Thyroid gland (tissue), 4 donors: ENCODE data around the gene TAF13.

Experiments used
- POLR2A ChIP-seq, 2 donors: fragments of 450-650 bp; IDR thresholded peaks; one replicate each; pipeline ENCODE4 v1.6.1; 2017; ENCODE audit warnings: antibody characterized with exemption in 2 of 2, mild to moderate bottlenecking in 2 of 2, moderate library complexity in 1 of 2
- TF ChIP-seq, protein P1 (sequence below), 6 experiments: fragments of 200-600 bp in 3 of 6; fragments of 450-650 bp in 3 of 6; sonication (generic) in 3 of 6; IDR thresholded peaks; one replicate each; pipeline ENCODE4 v1.5.1; 2016 to 2019; ENCODE audit warnings: antibody characterized with exemption in 6 of 6, mild to moderate bottlenecking in 2 of 6, inconsistent platforms in 1 of 6, moderate library complexity in 1 of 6

GRCh38 chr1:109041621-109042468, 34.0 kb downstream of the TAF13 start, which contains the start of gene WDR47:
- TF ChIP-seq, protein P1, sequence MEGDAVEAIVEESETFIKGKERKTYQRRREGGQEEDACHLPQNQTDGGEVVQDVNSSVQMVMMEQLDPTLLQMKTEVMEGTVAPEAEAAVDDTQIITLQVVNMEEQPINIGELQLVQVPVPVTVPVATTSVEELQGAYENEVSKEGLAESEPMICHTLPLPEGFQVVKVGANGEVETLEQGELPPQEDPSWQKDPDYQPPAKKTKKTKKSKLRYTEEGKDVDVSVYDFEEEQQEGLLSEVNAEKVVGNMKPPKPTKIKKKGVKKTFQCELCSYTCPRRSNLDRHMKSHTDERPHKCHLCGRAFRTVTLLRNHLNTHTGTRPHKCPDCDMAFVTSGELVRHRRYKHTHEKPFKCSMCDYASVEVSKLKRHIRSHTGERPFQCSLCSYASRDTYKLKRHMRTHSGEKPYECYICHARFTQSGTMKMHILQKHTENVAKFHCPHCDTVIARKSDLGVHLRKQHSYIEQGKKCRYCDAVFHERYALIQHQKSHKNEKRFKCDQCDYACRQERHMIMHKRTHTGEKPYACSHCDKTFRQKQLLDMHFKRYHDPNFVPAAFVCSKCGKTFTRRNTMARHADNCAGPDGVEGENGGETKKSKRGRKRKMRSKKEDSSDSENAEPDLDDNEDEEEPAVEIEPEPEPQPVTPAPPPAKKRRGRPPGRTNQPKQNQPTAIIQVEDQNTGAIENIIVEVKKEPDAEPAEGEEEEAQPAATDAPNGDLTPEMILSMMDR (IDR thresholded peaks at IDR 0.05): peak in 1 of 6 experiments; percentile 9
- peak; percentile 70 to 98 for TF ChIP-seq POLR2A (IDR thresholded peaks at IDR 0.05)
